ENCODE results near the gene REEP6.

DNA sequence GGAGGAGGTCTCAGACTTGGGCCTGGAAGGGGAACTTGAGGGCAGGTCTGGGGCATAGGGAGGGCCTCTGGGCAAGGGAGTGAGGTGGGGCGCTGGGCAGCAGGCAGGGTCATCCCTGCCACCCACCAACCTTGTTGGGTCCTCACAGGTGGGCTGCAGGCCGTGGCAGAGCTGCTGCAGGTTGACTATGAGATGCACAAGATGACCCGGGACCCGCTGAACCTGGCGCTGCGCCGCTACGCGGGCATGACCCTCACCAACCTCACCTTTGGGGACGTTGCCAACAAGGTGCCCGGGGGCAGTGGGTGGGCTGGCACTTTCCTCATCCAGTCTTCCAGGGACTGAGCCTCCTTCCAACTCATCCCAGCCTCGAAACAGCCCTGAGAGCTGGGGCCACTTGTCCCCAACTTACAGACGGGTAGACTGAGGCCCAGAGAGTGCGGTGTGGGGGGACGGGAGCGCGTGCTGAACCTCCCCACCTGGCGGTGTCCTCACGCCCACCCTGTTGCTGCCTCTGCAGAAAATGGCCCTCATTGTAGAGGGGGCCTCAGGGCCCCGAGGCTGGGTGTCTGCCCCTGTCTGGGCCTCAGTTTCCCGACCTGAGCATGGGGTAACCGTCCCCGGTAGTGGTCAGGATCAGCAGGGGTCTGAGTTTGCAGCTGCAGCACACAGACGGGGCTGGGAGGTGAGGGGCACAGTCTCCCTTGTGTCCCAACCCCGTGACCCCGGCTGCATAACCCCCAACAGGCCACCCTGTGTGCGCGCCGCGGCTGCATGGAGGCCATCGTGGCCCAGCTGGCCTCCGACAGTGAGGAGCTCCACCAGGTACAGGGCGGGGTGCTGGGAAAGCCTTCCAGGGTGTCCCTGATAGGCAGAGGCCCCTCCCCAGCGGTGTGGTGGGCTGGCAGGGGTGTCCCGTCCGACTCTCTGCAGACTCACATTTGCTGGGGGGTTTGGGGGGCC, 30.7 kb upstream of the REEP6 start:
- TF ChIP-seq MAZ (IDR thresholded peaks at IDR 0.05; ENCODE audit: borderline replicate concordance, low read depth, low read length) (no peak), CEBPB (IDR thresholded peaks at IDR 0.05; ENCODE audit: low read depth, low read length) (no peak), MAFK (IDR thresholded peaks at IDR 0.05; ENCODE audit: low read depth, low read length) (no peak), POLR2A (IDR thresholded peaks at IDR 0.05; ENCODE audit: low read depth, low read length) (no peak), BHLHE40 (IDR thresholded peaks at IDR 0.05; ENCODE audit: low read depth, low read length) (no peak), RAD21 (IDR thresholded peaks at IDR 0.05; ENCODE audit: low read length) (no peak), FOS (IDR thresholded peaks at IDR 0.05; ENCODE audit: low read depth, low read length) (no peak), RFX5 (IDR thresholded peaks at IDR 0.05; ENCODE audit: low read depth, low read length) (no peak), CHD1 (IDR thresholded peaks at IDR 0.05; ENCODE audit: low read depth, low read length) (no peak), MXI1 (IDR thresholded peaks at IDR 0.05; ENCODE audit: borderline replicate concordance, low read depth, low read length) (no peak)
- TF ChIP-seq, protein P1, sequence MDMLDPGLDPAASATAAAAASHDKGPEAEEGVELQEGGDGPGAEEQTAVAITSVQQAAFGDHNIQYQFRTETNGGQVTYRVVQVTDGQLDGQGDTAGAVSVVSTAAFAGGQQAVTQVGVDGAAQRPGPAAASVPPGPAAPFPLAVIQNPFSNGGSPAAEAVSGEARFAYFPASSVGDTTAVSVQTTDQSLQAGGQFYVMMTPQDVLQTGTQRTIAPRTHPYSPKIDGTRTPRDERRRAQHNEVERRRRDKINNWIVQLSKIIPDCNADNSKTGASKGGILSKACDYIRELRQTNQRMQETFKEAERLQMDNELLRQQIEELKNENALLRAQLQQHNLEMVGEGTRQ (IDR thresholded peaks at IDR 0.05; ENCODE audit: low read depth, low read length), result no peak
- TF ChIP-seq, protein P2, sequence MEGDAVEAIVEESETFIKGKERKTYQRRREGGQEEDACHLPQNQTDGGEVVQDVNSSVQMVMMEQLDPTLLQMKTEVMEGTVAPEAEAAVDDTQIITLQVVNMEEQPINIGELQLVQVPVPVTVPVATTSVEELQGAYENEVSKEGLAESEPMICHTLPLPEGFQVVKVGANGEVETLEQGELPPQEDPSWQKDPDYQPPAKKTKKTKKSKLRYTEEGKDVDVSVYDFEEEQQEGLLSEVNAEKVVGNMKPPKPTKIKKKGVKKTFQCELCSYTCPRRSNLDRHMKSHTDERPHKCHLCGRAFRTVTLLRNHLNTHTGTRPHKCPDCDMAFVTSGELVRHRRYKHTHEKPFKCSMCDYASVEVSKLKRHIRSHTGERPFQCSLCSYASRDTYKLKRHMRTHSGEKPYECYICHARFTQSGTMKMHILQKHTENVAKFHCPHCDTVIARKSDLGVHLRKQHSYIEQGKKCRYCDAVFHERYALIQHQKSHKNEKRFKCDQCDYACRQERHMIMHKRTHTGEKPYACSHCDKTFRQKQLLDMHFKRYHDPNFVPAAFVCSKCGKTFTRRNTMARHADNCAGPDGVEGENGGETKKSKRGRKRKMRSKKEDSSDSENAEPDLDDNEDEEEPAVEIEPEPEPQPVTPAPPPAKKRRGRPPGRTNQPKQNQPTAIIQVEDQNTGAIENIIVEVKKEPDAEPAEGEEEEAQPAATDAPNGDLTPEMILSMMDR (conservative IDR thresholded peaks at IDR 0.05; ENCODE audit: low read depth, low read length), result no peak
